Neural progenitor cell (in vitro differentiated cells): ENCODE data around the gene ACKR4.

Experiments
- EZH2 ChIP-seq: fragments of 200-600 bp; sonication (generic); IDR thresholded peaks from 2 replicates; pipeline ENCODE4 v1.6.1; 2017; ENCODE audit warnings: antibody characterized with exemption, mild to moderate bottlenecking, moderate library complexity
- EZH2phosphoT487 ChIP-seq: fragments of 200-600 bp; sonication (generic); IDR thresholded peaks from 2 replicates; pipeline ENCODE4 v1.6.1; 2017; ENCODE audit warnings: antibody characterized with exemption
- TF ChIP-seq, protein P1 (sequence below): fragments of 200-600 bp; sonication (generic); IDR thresholded peaks from 2 replicates; pipeline ENCODE4 v1.5.1; 2017; ENCODE audit warnings: antibody characterized with exemption, mild to moderate bottlenecking

DNA sequence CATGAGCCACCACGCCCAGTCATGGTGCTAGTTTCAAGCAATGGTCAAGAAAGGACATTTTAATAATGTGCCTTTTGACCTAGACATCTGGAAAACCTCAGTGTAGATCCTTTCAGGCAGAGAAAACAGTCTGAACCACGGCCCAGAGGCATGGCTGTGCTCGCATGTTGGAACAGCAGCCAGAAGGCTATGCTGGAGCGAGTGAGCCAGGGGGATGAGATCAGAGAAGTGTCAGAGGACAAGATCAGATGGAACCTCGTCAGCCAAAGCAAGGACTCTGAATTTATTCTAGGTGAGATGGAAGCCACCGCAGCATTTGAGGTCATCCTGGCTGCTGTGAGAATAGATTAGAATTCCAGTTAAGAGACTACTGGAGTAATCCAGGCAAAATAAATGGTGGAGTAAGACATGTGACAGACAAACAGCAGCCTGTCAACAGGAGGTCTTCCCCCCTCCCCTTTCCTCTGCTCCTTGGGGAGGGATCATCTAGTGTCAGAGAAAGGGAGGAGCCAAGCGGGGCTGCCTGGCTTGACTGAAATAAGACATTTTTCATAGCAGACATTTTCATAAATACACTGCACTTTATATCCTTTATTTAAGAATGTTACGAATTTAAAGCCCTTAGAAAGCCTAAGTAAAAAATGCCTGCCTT is 40.4 kb upstream of the ACKR4 start:
- TF ChIP-seq, protein P1, sequence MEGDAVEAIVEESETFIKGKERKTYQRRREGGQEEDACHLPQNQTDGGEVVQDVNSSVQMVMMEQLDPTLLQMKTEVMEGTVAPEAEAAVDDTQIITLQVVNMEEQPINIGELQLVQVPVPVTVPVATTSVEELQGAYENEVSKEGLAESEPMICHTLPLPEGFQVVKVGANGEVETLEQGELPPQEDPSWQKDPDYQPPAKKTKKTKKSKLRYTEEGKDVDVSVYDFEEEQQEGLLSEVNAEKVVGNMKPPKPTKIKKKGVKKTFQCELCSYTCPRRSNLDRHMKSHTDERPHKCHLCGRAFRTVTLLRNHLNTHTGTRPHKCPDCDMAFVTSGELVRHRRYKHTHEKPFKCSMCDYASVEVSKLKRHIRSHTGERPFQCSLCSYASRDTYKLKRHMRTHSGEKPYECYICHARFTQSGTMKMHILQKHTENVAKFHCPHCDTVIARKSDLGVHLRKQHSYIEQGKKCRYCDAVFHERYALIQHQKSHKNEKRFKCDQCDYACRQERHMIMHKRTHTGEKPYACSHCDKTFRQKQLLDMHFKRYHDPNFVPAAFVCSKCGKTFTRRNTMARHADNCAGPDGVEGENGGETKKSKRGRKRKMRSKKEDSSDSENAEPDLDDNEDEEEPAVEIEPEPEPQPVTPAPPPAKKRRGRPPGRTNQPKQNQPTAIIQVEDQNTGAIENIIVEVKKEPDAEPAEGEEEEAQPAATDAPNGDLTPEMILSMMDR: no peak
- TF ChIP-seq EZH2: no peak
- TF ChIP-seq EZH2phosphoT487: no peak
